Measurements from ENCODE around the gene HOOK1.
A peak's percentile ranks its signal among the peaks of the same experiment; 100 is the strongest.
"Not testable (repeated sequence)": the region's sequence is repeated elsewhere in the genome, so short reads cannot be mapped to it uniquely, and the experiment has no call there.

The HOOK1 gene

DNA sequence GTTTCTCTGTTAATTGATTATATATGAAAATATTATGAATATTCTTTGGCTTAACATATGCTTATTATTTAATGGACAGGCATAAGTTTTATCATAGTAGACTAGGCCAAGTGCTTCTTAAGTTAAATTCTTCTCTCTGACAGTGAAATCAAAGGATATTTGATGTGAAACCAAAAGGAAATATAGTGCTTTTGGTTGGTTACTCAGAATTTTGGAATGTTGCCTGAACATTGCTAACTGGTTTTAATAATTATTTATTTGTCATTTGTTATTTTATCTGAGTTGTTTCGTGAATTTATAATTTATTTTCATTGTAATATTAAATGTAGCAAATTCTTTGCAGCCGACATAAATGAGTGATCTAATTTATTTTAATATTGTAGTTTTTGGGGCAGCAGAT is 18.3 kb downstream of the HOOK1 start:
- H3K9ac ChIP-seq (ENCODE audit: insufficient read length), result peak overlapping the region; percentile 75
- peak overlapping the region; percentile 75 for H3K4me3 ChIP-seq
- H3K27ac ChIP-seq, result peak overlapping the region; percentile 96
- 0 out of 2 replicates have a peak, but pooled peaks cover 2% of the 10 kb centered on the region for H3K9me3 ChIP-seq (ENCODE audit: low read depth, low read length)
- peaks cover 13% of the 10 kb centered on the region; the same call in 1 of the 2 replicates for H3K36me3 ChIP-seq (ENCODE audit: insufficient read depth, low read length)
- no peak for DNase-seq (ENCODE audit: low read depth, low spot score)
- TF ChIP-seq EZH2 (IDR thresholded peaks at IDR 0.05), result no peak
- no peak for TF ChIP-seq POLR2AphosphoS5 (IDR thresholded peaks at IDR 0.05; ENCODE audit: borderline replicate concordance, low read depth, low read length)
- no peak for TF ChIP-seq FOXP2 (optimal IDR thresholded peaks at IDR 0.05; ENCODE audit: control extremely low read depth, extremely low read length, insufficient read depth)

- H3K36me3 ChIP-seq (ENCODE audit: insufficient read depth, low read length), result peaks cover 14% of the 10 kb centered on the region; the same call in 1 of the 2 replicates
- H3K4me3 ChIP-seq, result peak overlapping the region; percentile 75
- H3K27ac ChIP-seq, result peak overlapping the region; percentile 96
- H3K9ac ChIP-seq (ENCODE audit: insufficient read length), result peak overlapping the region; percentile 75
- 0 out of 2 replicates have a peak, but pooled peaks cover 2% of the 10 kb centered on the region for H3K9me3 ChIP-seq (ENCODE audit: low read depth, low read length)
- no peak for DNase-seq (ENCODE audit: low read depth, low spot score)
- TF ChIP-seq POLR2AphosphoS5 (IDR thresholded peaks at IDR 0.05; ENCODE audit: borderline replicate concordance, low read depth, low read length) (no peak), FOXP2 (optimal IDR thresholded peaks at IDR 0.05; ENCODE audit: control extremely low read depth, extremely low read length, insufficient read depth) (no peak), EZH2 (IDR thresholded peaks at IDR 0.05) (no peak)
Measured at GRCh38 chr1:59833991-59834390, 19.2 kb downstream of the HOOK1 start.

GRCh38 chr1:59837857-59838256 is 23.1 kb downstream of the HOOK1 start:
- not testable (repeated sequence) for H3K4me3 ChIP-seq; H3K27ac ChIP-seq; H3K9me3 ChIP-seq (ENCODE audit: low read depth, low read length); DNase-seq (ENCODE audit: low read depth, low spot score); H3K9ac ChIP-seq (ENCODE audit: insufficient read length)
- H3K36me3 ChIP-seq (ENCODE audit: insufficient read depth, low read length), result peaks cover 19% of the 10 kb centered on the region; the same call in 1 of the 2 replicates

- DNase-seq (ENCODE audit: low read depth, low spot score), result no peak
- Histone ChIP-seq H3K36me3 (ENCODE audit: insufficient read depth, low read length) (peaks cover 42% of the 10 kb centered on the region), H3K9me3 (ENCODE audit: low read depth, low read length) (peaks cover 10% of the 10 kb centered on the region), H3K9ac (ENCODE audit: insufficient read length) (peak overlapping the region; percentile 78), H3K4me3 (peak overlapping the region; percentile 54), H3K27ac (peak overlapping the region; percentile 100)
- TF ChIP-seq FOXP2 (optimal IDR thresholded peaks at IDR 0.05; ENCODE audit: control extremely low read depth, extremely low read length, insufficient read depth) (no peak), EZH2 (IDR thresholded peaks at IDR 0.05) (no peak), POLR2AphosphoS5 (IDR thresholded peaks at IDR 0.05; ENCODE audit: borderline replicate concordance, low read depth, low read length) (no peak)
Measured at GRCh38 chr1:59845091-59845490, 30.3 kb downstream of the HOOK1 start.

DNA sequence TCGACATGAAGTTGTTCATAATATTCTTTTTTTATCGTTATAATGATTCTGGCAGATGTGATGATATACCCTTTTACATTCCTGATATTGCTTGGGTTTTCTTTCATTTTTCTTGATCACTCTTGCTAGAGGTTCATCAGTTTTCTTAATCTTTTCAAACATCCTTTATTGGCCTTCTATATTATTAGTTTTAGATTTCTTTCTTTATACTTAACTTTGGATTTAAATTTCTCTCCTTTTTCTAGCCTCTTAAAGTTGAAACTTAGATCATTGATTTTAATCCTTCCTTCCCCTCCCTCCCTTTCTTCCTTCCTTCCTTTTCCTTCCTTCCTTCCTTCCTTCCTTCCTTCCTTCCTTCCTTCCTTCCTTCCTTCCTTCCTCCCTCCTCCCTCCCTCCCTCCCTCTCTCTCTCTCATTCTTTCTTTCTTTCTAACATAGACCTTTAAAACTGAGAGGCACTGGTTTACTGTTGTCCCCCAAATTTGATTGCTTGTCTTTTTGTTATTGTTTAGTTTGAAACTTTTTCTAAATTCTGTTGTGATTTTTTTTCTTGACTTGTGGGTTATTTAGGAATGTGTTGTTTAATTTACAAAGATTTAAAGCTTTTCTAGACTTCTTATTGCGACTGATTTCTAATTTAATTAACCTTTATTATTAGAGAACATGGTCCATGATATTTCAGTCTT is 31.6 kb downstream of the HOOK1 start:
- H3K4me3 ChIP-seq, result peak overlapping the region; percentile 78
- peak overlapping the region; percentile 90 for H3K9ac ChIP-seq (ENCODE audit: insufficient read length)
- TF ChIP-seq EZH2 (IDR thresholded peaks at IDR 0.05), result no peak
- TF ChIP-seq FOXP2 (optimal IDR thresholded peaks at IDR 0.05; ENCODE audit: control extremely low read depth, extremely low read length, insufficient read depth), result peak; percentile 72
- peaks cover 10% of the 10 kb centered on the region for H3K9me3 ChIP-seq (ENCODE audit: low read depth, low read length)
- H3K36me3 ChIP-seq (ENCODE audit: insufficient read depth, low read length), result peaks cover 51% of the 10 kb centered on the region
- peak; percentile 86 for DNase-seq (ENCODE audit: low read depth, low spot score)
- H3K27ac ChIP-seq, result peak overlapping the region; percentile 100

DNA sequence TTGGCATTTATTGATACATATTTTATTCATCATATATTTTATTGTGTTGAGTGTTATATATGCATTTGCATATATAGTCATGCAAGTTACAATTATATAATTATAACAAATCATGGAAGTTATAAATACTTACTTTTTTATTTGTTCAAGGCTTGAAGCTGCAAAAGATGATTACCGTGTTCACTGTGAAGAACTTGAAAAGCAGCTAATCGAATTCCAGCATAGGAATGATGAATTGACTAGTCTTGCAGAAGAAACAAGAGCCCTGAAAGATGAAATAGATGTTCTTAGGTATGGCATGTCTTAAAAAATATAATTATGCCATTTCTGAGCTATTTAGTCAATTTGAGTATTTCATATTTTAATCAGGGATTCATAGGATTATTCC is 32.1 kb downstream of the HOOK1 start:
- DNase-seq (ENCODE audit: low read depth, low spot score), result peak; percentile 81
- peak overlapping the region; percentile 90 for H3K9ac ChIP-seq (ENCODE audit: insufficient read length)
- peaks cover 52% of the 10 kb centered on the region for H3K36me3 ChIP-seq (ENCODE audit: insufficient read depth, low read length)
- peaks cover 10% of the 10 kb centered on the region for H3K9me3 ChIP-seq (ENCODE audit: low read depth, low read length)
- peak overlapping the region; percentile 99 for H3K27ac ChIP-seq
- peak overlapping the region; percentile 78 for H3K4me3 ChIP-seq
- TF ChIP-seq FOXP2 (optimal IDR thresholded peaks at IDR 0.05; ENCODE audit: control extremely low read depth, extremely low read length, insufficient read depth), result no peak
- no peak for TF ChIP-seq POLR2AphosphoS5 (IDR thresholded peaks at IDR 0.05; ENCODE audit: borderline replicate concordance, low read depth, low read length)

DNA sequence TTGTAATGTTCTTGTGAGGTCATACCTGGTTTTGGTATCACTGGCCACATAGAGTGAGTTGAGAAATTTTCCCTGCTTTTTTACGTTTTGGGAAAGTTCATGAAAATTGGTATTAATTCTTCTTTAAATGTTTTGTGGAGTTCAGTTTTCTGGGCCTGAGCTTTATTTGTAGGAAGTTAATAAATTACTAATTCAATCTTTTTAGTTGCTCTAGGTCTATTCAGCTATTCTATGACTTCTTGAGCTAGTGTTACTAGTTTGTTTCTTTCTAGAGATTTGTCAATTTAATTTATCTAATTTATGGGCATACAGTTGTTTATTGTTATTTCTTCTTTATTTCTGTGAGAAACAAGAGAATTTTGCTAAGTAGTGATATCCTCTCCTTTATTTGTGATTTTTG is 37.4 kb downstream of the HOOK1 start:
- Histone ChIP-seq H3K9ac (ENCODE audit: insufficient read length) (peak overlapping the region; percentile 90), H3K36me3 (ENCODE audit: insufficient read depth, low read length) (peaks cover 67% of the 10 kb centered on the region), H3K9me3 (ENCODE audit: low read depth, low read length) (peaks cover 11% of the 10 kb centered on the region), H3K27ac (peak overlapping the region; percentile 99), H3K4me3 (peak overlapping the region; percentile 78)
- TF ChIP-seq EZH2 (IDR thresholded peaks at IDR 0.05), result no peak
- TF ChIP-seq FOXP2 (optimal IDR thresholded peaks at IDR 0.05; ENCODE audit: control extremely low read depth, extremely low read length, insufficient read depth), result no peak
- no peak for TF ChIP-seq POLR2AphosphoS5 (IDR thresholded peaks at IDR 0.05; ENCODE audit: borderline replicate concordance, low read depth, low read length)
- no peak for DNase-seq (ENCODE audit: low read depth, low spot score)

- 0 out of 2 replicates have a peak overlapping the region, but pooled peaks have one; percentile 23 for H3K4me3 ChIP-seq
- DNase-seq (ENCODE audit: low read depth, low spot score); H3K27ac ChIP-seq; H3K9ac ChIP-seq (ENCODE audit: insufficient read length): not testable (repeated sequence)
- H3K9me3 ChIP-seq (ENCODE audit: low read depth, low read length), result peaks cover 11% of the 10 kb centered on the region
- peaks cover 79% of the 10 kb centered on the region for H3K36me3 ChIP-seq (ENCODE audit: insufficient read depth, low read length)
Measured at GRCh38 chr1:59855297-59855696, 40.5 kb downstream of the HOOK1 start.

DNA sequence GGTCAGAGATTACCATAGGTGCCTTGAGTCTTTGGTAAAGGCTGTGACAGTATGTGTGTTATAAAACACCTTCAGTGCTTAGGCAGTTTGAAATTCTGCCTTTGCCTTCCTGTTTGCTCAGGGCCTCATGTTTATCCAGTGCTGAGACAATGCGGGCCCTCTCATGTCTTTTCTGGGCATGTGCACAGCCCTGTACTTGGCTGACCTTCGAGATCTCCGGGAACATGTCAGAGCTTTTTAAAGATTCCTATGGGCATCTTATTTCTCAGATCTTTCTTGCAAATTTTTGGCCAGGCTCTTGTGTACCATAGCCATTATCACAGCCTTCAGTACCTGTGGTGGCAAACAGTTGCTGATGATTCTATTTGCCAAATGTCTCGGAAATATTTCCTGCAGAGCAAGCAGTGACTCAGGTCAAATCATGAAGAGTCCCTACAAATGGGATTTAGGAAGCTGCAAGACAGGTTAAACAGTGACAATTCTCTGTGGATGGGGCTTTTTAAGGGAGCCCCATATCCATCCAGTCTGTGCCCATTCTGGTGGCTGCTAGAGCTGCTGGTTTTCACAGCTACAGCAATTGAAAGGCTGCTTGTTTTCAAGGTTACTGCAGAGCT is 42.1 kb downstream of the HOOK1 start:
- peaks cover 85% of the 10 kb centered on the region for H3K36me3 ChIP-seq (ENCODE audit: insufficient read depth, low read length)
- no peak for TF ChIP-seq POLR2AphosphoS5 (IDR thresholded peaks at IDR 0.05; ENCODE audit: borderline replicate concordance, low read depth, low read length)
- no peak for TF ChIP-seq FOXP2 (optimal IDR thresholded peaks at IDR 0.05; ENCODE audit: control extremely low read depth, extremely low read length, insufficient read depth)
- no peak for TF ChIP-seq EZH2 (IDR thresholded peaks at IDR 0.05)
- peaks cover 11% of the 10 kb centered on the region for H3K9me3 ChIP-seq (ENCODE audit: low read depth, low read length)
- no peak for DNase-seq (ENCODE audit: low read depth, low spot score)
- H3K9ac ChIP-seq (ENCODE audit: insufficient read length), result peak overlapping the region; percentile 43
- H3K4me3 ChIP-seq, result no peak overlapping the region; the same call in 1 of the 2 replicates
- peak overlapping the region; percentile 75 for H3K27ac ChIP-seq
